Raji (cell line): ENCODE results near the gene NAGA.
A peak's percentile ranks its signal among the peaks of the same experiment; 100 is the strongest.

Experiments used
- POLR2A ChIP-seq: IDR thresholded peaks from 2 replicates; pipeline ENCODE4 v1.6.1; 2011; ENCODE audit warnings: low read depth, low read length, control low read depth; ENCODE audit not compliant: insufficient read depth

NAGA gene

DNA sequence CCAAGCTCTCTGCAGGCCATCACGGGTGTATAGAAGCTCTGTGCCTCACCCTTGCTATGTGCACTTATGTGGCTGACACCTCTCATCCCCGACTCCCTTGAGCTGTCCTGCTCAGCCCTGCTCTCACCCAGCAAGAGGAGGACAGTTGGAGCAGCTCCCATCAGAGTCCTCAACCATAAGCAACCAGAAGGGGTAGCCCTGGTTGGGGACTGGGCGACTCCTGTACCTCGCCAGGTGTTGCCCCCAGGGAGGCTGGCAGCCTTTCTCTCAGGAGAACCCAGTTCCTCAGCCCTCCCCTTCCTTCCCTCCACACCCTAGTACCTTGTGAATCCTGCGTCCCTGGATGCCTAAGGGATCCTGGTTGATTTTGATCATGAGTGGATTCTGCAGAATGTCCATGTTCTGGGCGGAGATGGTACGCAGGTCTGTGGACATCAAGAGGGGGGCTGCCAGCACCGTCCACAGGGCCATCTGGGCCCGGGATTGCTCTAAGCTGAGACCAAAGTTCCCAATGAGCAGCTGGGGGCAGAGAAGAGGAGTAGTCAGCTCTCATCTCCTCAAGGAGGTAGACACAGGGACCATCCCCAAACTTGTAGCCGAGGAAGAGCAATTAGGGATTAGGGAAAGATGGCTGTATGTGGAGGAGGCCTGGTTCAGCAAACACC, 8.0 kb downstream of the NAGA start:
- TF ChIP-seq POLR2A, result no peak

DNA sequence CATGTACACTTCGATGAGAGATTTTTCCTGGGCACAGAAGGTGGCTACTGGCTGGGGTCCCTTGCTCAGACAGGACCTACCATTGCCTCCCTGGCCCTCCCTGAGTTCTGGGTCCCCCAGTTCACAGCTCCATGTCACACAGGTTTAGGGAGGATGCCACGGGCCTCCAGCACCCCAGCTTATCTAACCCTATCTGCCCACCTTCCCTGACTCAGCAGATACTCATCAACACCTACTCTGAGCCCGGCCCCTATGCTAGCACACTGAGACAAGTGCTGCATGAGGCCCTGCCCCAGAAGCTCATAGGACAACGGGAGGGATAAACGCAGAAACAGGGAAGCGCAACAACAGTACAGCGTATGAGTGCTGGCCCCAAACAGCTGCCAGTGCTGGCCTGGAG, 9.6 kb downstream of the NAGA start:
- TF ChIP-seq POLR2A, result no peak

DNA sequence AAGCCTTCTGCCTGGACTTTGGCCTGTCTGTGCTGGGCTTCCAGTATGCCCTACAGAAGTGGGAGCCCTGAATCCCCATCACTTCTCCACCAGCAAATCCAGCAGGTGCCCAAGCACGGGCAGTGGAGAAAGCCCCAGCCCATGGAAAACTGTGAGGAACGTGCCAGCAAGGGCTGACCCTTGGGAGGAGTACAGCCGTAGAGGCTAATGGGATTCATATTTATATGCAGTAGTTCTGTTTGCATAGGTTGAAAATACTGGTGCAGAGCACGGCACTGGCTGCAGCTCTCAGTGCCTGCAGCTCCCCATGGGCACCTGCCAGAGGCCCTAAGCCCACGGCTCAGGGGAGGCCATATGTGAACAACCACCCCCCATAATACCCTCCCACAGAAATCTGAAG, 10.1 kb downstream of the NAGA start:
- no peak for TF ChIP-seq POLR2A

DNA sequence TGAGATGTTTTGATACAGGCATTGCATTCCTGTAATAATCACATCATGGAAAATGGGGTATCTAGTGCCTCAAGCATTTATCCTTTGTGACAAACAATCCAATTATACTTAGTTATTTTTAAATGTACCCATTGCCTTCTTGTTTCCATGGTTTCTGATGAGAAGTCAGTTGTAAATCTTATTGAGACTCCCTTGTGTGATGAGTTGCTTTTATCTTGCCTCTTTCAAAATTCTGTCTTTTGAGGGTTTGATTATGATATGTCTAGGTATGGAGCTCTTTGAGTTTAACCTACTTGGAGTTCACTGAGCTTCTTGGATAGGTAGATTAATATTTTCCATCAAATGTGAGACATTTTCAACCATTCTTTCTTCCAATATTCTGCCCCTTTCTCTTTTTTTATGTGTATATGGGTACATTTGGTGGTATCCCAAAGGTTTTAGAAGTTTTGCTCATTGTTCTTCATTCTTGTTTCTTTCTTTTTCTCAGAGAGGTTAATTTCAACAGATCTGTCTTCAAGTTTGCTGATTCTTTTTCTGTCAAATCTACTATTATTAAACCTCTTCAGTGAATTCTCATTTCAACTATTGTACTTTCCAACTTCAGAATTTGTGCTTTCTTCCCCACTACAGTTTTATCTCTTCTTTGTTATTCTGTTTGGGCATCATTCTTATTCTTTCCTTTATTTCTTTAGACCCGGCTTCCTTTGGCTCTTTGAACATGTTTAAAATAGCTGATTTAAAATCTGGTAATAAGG, 13.7 kb downstream of the NAGA start:
- TF ChIP-seq POLR2A, result no peak

DNA sequence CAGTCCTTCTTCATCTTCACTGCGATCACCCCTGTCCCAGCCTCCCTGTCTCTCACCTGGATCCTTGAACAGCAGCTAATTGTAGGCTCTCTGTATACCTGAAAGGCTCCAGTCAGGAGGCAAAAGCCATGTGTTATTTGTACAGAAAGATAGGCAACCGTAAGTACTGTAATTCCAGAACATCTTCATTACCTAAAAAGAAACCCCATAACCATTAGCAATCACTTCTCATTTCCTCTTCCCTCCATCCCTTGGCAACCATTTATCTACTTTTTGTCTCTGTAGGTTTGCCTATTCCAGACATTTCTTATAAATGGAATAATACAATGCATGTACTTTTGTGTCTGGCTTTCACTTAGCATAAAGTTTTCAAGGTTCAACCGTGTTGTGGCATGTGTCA, 17.8 kb downstream of the NAGA start:
- no peak for TF ChIP-seq POLR2A

DNA sequence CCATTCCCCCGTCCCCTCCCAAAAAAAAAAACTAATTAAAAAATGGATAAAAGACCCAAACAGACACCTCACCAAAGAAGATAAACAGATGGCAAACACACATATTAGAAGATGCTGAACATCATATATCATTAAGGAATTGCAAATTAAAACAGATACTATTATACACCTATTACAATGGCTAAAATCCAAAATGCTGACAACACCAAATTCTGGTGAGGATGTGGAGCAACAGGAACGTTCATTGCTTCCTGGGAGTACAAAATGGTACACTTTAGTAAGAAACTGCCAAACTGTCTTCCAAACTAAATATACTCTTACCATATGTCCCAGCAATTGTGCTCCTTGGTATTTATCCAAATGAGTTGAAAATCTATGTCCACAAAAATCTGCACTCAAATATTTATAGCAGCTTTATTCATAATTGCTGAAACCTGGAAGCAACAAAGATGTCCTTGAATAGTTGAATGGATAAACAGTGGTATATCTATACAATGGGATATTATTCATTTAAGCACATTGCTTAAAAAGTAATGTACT, 19.9 kb downstream of the NAGA start:
- TF ChIP-seq POLR2A, result no peak

DNA sequence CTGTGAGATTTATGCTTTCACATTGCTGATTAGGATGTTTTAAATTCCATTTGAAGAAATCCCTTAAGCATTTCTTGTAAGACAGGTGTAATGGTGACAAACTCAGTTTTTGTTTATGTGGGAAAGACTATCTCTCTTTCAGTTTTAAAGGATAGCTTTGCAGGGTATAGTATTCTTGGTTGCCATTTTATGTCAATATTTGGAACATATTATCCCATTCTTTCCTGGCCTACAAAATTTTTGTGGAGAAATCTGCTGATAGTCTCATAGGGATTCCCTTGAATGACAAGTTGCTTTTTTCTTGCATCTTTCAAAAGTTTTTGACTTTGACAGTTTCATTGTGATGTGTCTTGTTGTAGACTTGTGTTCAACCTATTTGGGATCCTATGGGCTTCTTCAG, 28.8 kb downstream of the NAGA start:
- no peak for TF ChIP-seq POLR2A

DNA sequence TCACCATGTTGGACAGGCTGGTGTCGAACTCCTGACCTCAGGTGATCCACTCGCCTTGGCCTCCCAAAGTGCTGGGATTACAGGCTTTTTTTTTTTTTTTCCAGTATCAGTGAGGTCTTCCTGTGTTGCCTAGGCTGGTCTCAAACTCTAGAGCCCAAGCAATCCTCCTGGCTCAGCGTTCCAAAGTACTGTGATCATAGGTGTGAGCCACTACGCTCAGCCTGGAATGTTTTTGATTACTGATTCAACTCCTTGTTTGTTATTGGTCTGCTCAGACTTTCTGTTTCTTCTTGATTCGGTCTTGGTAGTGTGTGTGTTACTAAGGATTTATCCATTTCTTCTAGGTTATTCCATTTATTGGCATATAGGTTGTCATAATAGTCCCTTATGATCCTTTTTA, 31.3 kb downstream of the NAGA start:
- no peak for TF ChIP-seq POLR2A

DNA sequence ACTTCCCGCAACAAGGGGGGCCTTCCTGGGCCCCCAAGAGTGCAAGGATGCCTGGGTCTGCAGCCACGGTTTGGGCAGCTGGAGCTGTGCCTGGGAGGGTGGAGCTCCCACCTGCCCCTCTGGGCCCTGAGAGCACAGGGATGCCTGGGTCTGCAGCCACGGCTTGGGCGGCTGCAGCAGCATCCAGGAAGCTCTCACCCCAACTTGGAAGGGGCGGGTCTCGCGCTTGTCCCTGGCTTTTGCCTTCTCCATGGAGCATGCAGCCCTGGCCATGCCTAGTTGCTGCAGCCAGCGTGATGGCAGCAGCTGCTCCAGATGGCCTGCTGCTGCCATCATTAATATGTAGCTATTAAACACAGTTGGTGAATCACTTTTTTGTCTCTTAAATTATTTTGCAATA, 35.4 kb downstream of the NAGA start:
- no peak for TF ChIP-seq POLR2A

DNA sequence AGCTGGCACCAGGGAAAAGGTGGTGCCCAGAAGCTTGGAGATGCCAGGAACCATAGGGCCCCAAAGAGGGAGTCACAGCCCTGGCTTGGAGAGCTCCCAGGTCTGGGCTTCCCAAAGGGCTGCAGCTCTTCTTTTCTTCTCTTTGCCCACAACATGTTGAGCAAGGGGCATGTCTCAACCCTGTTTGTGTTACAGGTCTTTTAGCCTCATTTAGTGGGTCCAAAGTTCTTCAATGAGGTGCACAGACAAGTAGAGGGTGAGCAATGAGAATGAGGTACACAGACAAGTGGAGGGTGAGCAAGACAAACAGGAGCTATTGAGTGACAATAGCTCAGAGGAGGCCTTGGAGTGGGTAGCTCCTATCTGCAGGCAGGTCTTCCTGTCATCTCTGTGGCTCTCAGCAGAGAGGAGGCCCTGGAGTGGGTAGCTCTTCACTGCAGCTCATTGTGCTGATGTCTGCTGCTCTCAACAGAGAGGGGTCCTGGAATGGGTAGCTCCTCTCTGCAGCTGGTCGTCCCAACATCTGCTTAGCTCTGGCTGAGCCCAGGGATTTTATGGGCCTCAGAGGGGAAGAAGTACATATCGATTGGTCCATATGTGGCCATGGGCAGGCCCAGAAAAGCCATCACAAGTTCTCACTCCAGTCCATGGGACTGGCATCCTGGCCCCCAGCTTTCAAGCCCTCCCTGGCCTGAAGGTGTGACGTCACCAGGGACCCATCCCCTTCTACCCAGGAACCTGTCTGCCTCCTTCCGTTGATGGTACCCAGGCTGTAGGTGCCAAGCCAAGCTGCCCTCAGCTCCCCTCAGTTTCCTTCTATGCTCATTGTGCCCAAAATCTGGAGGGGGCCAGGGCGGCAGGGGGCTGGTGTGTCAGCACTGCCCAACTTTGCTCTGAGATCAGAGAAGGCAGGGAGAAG, 37.1 kb downstream of the NAGA start:
- no peak for TF ChIP-seq POLR2A

DNA sequence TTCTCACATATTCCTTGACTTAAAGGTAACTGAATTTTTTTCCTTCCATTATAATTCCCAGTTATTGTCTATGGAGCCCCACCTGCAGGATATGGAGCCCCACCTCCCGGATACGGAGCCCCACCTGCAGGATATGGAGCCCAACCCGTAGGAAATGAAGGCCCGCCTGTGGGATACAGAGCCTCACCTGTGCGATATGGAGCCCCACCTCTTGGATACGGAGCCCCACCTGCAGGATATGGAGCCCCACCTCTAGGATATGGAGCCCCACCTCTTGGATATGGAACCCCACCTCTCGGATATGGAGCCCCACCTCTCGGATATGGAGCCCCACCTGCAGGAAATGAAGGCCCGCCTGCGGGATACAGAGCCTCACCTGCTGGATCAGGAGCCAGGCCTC, 43.9 kb downstream of the NAGA start:
- no peak for TF ChIP-seq POLR2A

DNA sequence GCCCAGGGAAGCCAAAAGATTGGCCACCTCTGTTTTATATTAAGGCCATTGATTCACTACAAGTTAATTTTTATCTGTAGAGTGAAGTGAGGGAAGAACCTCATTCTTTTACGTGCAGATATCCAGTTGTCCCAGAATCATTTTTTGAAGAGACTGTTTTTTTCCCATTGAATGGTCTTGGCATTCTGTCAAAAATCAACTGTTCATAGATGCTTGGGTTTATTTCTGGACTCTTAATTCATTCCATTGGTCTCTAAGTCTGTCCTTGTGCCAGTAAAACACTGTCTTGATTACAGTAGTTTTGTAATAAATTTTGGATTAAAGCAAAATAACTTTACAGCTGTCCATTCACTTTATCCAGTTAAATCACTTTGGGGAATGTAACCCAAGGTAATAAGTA, 45.2 kb downstream of the NAGA start:
- no peak for TF ChIP-seq POLR2A

DNA sequence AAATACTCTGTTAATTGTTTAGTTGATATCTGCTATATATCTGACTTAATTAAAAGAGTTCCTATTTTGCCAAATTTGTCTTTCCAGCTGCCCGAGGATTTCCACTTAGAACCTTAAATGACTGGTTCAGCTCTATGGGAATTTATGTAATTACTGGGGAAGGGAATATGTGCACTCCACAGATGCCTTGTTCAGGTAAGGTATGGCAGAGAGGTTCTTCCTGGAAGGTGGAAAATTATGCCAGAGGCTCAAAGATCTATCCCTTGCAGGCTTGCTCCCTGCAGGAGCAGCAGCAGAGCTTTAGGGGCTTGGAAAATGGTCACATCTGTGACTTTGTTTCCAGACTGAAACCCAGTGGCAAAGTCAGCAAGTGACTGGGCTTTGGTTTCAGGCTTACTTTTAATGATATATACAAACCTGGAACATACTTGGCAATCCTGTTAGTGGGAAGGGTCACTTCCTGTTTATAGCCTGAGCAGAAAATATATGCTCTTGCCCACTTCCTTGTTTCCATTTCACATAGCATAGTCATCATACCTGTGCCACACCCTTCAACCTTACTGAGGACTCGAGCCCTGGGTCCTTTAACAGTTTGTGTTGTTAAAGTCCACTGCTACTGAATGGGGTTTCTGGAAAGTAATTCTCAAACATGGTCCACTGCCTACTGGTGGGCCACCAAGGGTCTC, 48.3 kb downstream of the NAGA start:
- peak; percentile 17; the same call in 1 of the 2 replicates for TF ChIP-seq POLR2A

DNA sequence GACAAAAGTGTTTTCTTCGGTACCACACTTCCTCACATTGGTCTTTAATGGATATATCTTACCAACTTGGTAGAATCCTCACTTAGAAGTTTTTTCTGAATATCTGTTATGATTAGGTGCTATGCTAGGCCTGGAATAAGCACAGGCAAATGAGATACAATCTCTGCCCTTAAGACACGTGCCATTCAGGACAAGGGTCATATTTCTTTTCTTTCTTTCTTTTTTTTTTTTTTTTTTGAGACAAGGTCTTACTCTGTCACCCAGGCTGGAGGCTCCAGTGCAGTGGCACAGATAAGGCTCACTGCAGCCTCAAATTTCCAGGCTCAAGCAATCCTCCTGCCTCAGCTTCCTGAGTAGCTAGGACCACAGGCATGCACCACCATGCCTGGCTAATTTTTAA, 49.0 kb downstream of the NAGA start:
- TF ChIP-seq POLR2A, result no peak

DNA sequence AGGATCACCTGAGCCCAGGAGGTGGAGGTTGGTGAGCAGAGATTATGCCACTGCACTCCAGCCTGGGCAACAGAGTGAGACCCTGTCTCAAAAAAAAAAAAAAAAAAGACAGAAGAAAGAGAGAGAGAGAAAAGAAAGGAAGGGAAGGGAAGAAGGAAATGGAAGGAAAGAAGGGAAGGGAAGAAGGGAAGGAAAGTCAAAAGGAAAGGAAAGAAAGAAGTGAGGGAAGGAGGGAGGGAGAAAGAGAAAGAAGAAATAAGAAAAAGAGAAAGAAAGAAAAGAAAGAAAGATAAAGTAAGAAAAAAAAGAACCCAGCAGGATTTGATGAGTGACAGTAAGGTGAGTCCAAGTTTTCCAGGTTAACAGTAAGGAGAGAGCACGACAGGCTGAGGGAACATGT, 52.4 kb downstream of the NAGA start:
- TF ChIP-seq POLR2A, result no peak
